ENCODE measurements around the gene AKAP13.

DNA sequence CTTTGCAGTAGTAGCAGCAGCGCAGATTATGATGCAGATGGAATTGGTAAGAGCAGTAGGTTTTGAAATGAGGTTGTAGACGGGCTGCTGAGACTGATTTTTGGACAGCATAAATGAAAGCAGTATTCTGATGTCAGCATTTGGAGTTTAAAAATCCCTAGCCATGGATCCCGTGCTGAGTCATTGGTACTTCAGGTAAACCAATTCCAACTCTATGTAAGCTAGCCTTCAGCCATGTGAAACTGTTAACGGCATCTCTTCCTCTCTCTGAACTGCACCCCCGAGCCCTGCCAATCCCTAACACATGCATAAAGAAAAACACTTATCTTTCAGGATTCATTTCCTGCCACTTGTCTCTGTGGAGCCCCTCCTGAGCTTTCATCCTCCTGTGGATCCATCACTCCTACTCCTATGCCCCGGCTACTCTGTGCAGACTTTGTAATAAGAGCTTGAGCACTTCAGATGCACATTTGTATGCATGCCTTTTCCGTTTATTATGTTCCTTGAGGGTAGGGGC, 119.0 kb downstream of the AKAP13 start:
- no peak for TF ChIP-seq CTCF (IDR thresholded peaks at IDR 0.05)
- no peak for TF ChIP-seq POLR2A (IDR thresholded peaks at IDR 0.05)
